GM12801 (cell line): ENCODE data around the gene BCAR3.

Source experiments
- CTCF ChIP-seq: IDR thresholded peaks from one replicate; pipeline ENCODE4 v1.5.1; 2011; ENCODE audit warnings: control low read depth; ENCODE audit not compliant: insufficient read length; ENCODE audit errors: extremely low read depth

The BCAR3 gene

GRCh38 chr1:93663208-93663614 lies 18.4 kb downstream of the BCAR3 start:
- no peak for TF ChIP-seq CTCF

DNA sequence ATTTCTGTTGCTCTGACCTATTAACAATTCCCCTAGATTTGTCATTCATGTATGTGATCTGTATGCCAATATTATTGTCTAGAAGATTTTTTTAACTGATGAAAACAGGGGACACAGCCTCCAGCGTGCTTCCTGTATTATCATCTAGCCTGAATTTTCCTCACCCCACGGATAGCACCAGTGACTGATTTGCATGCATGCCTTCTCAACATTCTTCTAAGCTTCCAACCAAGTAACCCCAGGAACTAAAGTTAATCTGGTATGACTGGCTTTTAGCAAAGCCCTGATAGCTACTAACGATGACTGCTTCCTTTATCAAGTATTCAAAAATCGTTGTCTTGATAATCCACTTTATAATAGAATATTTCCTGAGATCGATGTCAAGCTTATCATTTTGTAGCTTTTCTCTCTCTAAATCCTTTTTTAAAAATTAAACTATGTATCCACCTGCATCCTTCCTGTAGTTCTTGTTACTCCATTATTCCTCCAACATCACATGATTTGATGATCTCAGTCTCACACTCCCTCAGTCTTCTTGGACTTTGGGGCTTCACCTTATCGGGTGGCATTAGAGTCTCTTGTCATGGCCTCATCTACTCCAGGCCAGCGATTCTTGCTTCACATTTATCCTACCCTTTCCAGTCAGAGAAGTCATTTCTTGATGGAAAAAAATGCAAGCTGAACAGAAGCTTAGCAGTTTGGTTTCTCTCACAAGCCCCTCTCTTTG lies 19.0 kb downstream of the BCAR3 start:
- TF ChIP-seq CTCF: no peak

- no peak for TF ChIP-seq CTCF
Observed at GRCh38 chr1:93661829-93662474, 19.7 kb downstream of the BCAR3 start.

- no peak for TF ChIP-seq CTCF
Observed at GRCh38 chr1:93659822-93660503, 21.7 kb downstream of the BCAR3 start.

GRCh38 chr1:93658188-93658587 lies 23.4 kb downstream of the BCAR3 start:
- TF ChIP-seq CTCF: no peak

DNA sequence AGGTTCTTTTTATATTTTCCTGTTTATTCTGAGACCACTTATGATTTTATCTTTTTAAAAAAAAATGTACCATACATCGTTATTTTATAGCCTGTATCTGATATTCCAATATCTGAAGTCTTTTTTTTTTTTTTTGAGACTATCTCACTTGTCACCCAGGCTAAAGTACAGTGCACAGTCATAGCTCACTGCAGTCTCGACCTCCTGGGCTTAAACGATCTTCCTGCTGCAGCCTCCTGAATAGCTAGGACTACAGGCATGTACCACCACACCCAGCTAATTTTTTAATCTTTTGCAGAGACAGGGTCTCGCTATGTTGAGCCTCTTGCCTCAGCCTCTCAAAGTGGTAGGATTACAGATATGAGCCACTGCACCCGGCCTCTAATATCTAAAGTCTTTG lies 25.1 kb downstream of the BCAR3 start:
- TF ChIP-seq CTCF: no peak

DNA sequence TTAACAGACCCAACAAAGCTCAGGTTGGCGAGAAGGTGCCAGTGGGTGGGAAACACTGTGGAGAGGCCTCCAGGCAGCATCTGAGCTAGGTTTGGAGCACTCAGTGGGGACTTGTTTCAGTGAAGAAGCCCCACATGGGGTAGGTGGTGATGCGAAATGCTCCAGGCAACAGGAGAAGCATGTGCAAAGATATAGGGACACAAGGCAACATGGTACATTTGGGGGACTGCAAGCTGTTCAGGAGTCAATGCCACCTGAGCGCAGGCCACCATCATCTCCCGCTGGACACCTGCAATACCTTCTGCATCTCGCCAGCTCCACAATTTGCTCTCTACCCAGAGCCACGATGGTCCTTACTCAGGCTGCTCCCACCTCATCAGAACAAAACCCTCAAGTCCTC lies 28.0 kb downstream of the BCAR3 start:
- no peak for TF ChIP-seq CTCF
